ENCODE results near the gene NT5C3B. TPM values are rescaled to one million over a fixed set of nuclear protein-coding genes. Genes with fewer than 3 reads are reported as not detected.

NT5C3B gene
- total and polyA plus RNA-seq, 4 donors: 34.9 to 68.5 (median 37.9) TPM

- Histone ChIP-seq H3K4me3 (no peak overlapping the region), H3K27ac (ENCODE audit: low read depth in 1 of 2, low read length in 1 of 2) (peak overlapping the region in 1 of 2 donors; percentile 60), H3K9ac (ENCODE audit: insufficient read depth in 1 of 2, low read length in 2 of 2) (no peak overlapping the region), H3K27me3 (ENCODE audit: control insufficient read depth in 3 of 3, insufficient read depth in 3 of 3, low read length in 2 of 3) (no peaks in the 10 kb centered on the region), H3K4me1 (ENCODE audit: control insufficient read depth in 5 of 5, insufficient read depth in 5 of 5, low read length in 5 of 5) (peaks cover 0 to 10% (median 5%) of the 10 kb centered on the region in 5 donors), H3K9me3 (ENCODE audit: control insufficient read depth in 4 of 4, insufficient read depth in 3 of 4, low read length in 3 of 4) (no peaks in the 10 kb centered on the region), H3K36me3 (ENCODE audit: control insufficient read depth in 4 of 4, insufficient read depth in 4 of 4, low read length in 4 of 4) (peaks cover 0 to 6% (median 3%) of the 10 kb centered on the region in 4 donors)
- WGBS, 2 donors: 16 to 26% methylated on average over 14 of the region's 14 CpGs
- TF ChIP-seq CTCF (IDR thresholded peaks at IDR 0.05; ENCODE audit: control extremely low read depth, extremely low read depth): peak; percentile 93
- ATAC-seq (ENCODE audit: insufficient read depth, low FRiP score): peak; percentile 84
- peak; percentile 85 to 86 (median 85) for DNase-seq
These were observed 34.4 kb downstream of the NT5C3B start for GRCh38 chr17:41801374-41802271.

- H3K36me3 ChIP-seq (ENCODE audit: control insufficient read depth in 4 of 4, insufficient read depth in 4 of 4, low read length in 4 of 4): peaks cover 0 to 4% (median 3%) of the 10 kb centered on the region in 4 donors
- H3K9ac ChIP-seq (ENCODE audit: insufficient read depth in 1 of 2, low read length in 2 of 2): no peak overlapping the region
- ATAC-seq (ENCODE audit: insufficient read depth, low FRiP score) (peak; percentile 60), DNase-seq (peak; percentile 34 to 63 (median 51))
- peaks cover 0 to 10% (median 5%) of the 10 kb centered on the region in 5 donors for H3K4me1 ChIP-seq (ENCODE audit: control insufficient read depth in 5 of 5, insufficient read depth in 5 of 5, low read length in 5 of 5)
- no peak overlapping the region for H3K4me3 ChIP-seq
- H3K27me3 ChIP-seq (ENCODE audit: control insufficient read depth in 3 of 3, insufficient read depth in 3 of 3, low read length in 2 of 3): no peaks in the 10 kb centered on the region
- no peaks in the 10 kb centered on the region for H3K9me3 ChIP-seq (ENCODE audit: control insufficient read depth in 4 of 4, insufficient read depth in 3 of 4, low read length in 3 of 4)
- WGBS, 2 donors: 57 to 77% methylated on average over 18 of the region's 18 CpGs
- peak overlapping the region in 1 of 2 donors; percentile 60 for H3K27ac ChIP-seq (ENCODE audit: low read depth in 1 of 2, low read length in 1 of 2)
- TF ChIP-seq CTCF (IDR thresholded peaks at IDR 0.05; ENCODE audit: control extremely low read depth, extremely low read depth): no peak
These were observed 35.2 kb downstream of the NT5C3B start for GRCh38 chr17:41800601-41801373.

GRCh38 chr17:41799366-41799765 lies 36.7 kb downstream of the NT5C3B start:
- H3K4me1 ChIP-seq (ENCODE audit: control insufficient read depth in 5 of 5, insufficient read depth in 5 of 5, low read length in 5 of 5): peaks cover 1 to 10% (median 5%) of the 10 kb centered on the region in 5 donors
- no peak overlapping the region for H3K9ac ChIP-seq (ENCODE audit: insufficient read depth in 1 of 2, low read length in 2 of 2)
- no peak for DNase-seq

More at GRCh38 chr17:41799366-41799765, 36.7 kb downstream of the NT5C3B start:
- Histone ChIP-seq H3K27ac (ENCODE audit: low read depth in 1 of 2, low read length in 1 of 2) (no peak overlapping the region), H3K4me3 (no peak overlapping the region), H3K9me3 (ENCODE audit: control insufficient read depth in 4 of 4, insufficient read depth in 3 of 4, low read length in 3 of 4) (no peaks in the 10 kb centered on the region), H3K27me3 (ENCODE audit: control insufficient read depth in 3 of 3, insufficient read depth in 3 of 3, low read length in 2 of 3) (no peaks in the 10 kb centered on the region), H3K36me3 (ENCODE audit: control insufficient read depth in 4 of 4, insufficient read depth in 4 of 4, low read length in 4 of 4) (peaks cover 0 to 4% (median 0%) of the 10 kb centered on the region in 4 donors)
- ATAC-seq (ENCODE audit: insufficient read depth, low FRiP score): no peak
- WGBS, 2 donors: 88 to 91% methylated on average over 8 of the region's 8 CpGs
- TF ChIP-seq CTCF (IDR thresholded peaks at IDR 0.05; ENCODE audit: control extremely low read depth, extremely low read depth): no peak
